Measurements from ENCODE around the gene ALCAM.
"Not testable (repeated sequence)": the region's sequence is repeated elsewhere in the genome, so short reads cannot be mapped to it uniquely, and the experiment has no call there.

The ALCAM gene

DNA sequence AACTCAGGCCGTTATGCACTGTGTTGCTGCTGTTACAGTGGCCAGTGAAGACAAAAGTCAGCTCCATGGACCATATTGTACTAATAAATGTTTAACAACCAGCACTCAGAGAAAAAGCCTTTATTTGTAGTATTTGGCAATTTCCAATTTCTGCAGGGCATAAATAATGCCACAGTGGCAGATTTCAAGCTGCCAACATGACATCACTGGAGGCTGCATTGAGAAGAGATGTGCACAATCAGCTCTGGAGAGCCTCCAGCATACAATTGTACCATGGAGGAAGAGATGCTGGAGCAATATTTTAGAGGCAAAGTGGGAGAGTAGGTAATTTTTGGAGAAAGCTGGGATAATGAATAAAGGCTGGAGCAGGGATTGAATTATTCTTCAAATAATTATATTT, 9.7 kb upstream of the ALCAM start:
- DNase-seq, result no peak

DNA sequence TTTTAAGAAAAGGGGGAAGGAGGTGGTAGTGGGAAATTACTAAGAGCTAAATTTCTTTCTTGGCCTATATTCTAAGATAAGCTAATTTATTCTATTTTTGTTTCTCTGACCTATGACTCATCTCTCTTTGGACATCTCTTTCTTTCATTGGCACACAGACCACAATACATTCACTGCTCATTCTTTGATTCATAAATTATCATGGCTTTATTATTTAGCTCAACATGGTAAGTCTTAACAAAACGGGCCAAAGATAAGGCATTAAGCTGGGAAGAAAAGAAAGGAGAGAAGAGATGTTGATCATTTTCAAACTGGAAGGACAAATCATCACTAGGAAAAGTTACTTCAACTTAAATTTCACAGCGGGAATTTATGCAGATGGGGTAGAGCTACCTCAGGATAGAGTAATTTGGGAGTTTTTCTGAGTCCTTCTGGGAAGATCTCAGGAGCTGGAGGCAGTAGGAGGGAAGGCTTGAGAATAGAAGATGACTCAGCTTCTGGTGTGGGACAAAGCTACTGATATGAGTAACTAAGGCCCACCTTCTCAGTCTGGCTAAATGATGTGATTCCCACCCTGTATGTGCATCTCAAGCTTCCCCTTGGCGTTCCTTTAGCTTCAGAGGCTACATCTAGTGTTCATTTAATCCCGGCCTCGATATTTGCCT, 7.5 kb upstream of the ALCAM start:
- DNase-seq, result peak; percentile 74

DNA sequence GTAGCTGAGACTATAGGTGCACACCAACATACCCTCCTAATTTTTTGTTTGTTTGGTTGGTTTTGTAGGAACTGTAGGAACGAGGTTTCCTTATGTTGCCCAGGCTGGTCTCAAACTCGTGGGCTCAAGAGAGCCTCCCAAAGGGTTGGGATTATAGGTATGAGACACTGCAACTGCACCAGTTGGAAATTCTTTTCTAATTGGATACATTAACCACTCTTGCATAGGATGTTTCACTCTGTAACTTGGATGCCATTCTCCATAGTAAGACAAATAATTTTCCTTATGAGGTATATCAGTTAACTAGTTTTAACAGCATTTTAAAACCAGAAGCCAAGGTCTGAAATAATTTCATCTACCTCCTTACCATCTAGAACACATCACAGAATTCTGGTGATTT, 6.7 kb upstream of the ALCAM start:
- no peak for DNase-seq

GRCh38 chr3:105362021-105362665, 4.6 kb upstream of the ALCAM start:
- peak; percentile 51 for DNase-seq

GRCh38 chr3:105364128-105364527, 2.6 kb upstream of the ALCAM start:
- DNase-seq, result peak; percentile 61

- DNase-seq, result no peak
These were observed 1.7 kb upstream of the ALCAM start for GRCh38 chr3:105365081-105365390.

- peak; percentile 69 for DNase-seq
These were observed 1.1 kb upstream of the ALCAM start for GRCh38 chr3:105365391-105366325.

DNA sequence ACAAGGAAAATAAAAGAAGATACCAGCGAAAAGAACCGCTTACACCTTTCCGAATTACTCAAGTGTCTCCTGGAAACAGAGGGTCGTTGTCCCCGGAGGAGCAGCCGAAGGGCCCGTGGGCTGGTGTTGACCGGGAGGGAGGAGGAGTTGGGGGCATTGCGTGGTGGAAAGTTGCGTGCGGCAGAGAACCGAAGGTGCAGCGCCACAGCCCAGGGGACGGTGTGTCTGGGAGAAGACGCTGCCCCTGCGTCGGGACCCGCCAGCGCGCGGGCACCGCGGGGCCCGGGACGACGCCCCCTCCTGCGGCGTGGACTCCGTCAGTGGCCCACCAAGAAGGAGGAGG, 325 bp downstream of the ALCAM start:
- no peak for DNase-seq

GRCh38 chr3:105367406-105368213, 901 bp downstream of the ALCAM start:
- peak; percentile 98 for DNase-seq

GRCh38 chr3:105368566-105369499, 2.1 kb downstream of the ALCAM start:
- DNase-seq, result peak; percentile 84

DNA sequence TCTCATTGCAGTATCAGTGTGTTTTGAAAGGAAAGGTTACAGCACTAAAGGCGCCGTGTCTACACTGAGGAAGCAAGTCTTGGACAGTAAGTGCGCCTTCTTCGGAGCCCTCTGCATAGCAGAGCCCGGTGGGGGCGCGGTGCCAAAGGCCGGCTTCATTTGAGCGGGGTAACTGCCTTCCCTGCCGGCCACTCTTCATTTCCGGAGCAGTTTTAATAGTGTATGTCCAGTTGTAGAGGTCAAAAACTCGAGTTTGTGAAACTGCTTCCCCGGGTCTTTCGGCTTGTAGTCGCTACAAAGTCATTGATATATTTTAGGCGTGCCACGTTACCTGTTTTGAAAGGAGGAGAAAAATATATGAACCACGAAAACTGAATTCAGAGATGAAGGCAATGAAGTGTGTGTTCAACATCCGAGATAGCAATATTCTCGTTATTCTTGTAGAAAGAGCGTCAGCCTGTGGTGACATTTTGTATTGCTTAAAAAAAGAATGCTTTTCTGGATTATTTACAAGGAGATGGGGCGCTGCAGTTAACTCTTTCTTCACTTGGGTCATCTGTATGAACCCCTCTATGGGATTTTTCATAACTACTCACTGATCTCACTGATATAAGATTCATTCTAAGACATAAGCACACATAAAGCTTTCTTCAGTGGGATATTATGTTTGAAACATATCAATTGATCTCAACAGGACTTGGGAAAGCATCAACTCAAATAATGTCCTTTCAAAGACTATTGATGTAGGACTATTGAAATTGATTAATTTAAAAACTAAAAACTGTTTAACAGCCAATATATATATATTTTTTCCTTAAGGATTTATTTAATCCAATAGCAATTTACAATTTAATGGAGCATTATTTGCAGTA, 3.0 kb downstream of the ALCAM start:
- peak; percentile 71 for DNase-seq

GRCh38 chr3:105373383-105373782, 6.7 kb downstream of the ALCAM start:
- no peak for DNase-seq

DNA sequence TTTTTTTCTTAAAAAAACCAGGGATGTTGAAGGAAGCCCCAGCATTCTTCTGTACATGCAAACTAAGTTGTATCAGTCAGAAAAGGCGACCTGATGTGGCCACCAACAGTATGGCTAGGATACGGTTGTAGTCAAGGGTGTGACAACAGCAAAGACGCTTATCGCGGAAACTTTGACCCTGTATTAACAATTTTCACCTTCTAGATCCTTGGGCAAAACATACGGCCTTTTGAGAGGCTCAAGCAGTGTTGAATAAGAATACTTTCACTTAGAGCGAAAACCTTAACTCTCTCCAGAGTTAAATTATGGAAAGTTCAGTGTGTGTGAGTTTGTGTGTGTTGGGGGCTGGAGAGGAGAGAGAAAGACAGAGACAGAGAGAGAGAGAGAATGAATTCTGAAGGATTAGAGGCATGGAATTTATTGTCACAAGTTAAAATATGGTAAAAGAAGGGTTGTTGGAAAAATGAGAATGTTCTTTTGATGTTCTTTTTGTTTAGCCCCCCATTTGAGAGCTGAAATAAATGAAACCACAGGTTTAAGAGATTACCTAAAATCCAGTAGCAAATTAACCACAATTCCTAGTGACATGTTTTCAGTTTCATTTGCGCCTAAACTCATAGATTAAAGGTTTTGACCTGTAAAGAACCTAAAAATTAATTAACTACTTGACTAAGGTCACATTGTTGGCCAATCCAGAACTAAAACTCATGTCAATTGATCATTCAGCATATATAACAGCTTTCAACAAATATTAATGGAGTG, 9.2 kb downstream of the ALCAM start:
- no peak for DNase-seq

GRCh38 chr3:105377716-105378115, 11.0 kb downstream of the ALCAM start:
- no peak for DNase-seq

- no peak for DNase-seq
These were observed 18.5 kb downstream of the ALCAM start for GRCh38 chr3:105385179-105385578.

GRCh38 chr3:105385819-105386508, 19.3 kb downstream of the ALCAM start:
- DNase-seq, result peak; percentile 25

DNA sequence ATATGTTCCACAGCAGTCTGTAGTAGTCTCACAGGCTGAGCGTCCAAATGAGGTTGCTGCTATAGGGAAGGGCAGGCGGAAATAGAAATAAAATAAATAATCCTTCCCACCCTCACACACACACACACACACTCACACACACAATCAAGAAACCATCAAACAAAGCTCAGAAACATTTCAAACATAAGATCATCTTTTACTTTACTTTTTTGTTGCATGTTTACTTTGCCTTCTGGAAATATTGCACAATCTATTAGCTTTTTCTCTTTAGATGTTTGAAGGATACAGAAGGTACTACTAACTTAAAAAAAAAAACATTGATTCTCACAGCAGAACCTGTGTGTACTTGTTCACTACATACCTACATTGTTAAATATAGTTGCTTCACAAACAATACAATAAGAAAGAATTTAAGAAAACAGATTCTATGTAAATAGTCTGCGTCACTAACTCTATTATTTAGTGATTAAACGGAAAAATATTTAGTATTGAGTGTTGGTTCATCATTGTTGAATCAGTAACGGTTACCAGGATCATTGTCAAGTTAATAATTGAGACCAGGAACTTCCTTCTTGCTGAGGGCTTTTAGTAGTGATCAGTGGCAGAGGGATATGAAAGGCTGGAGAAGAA, 20.5 kb downstream of the ALCAM start:
- no peak for DNase-seq

- peak; percentile 34 for DNase-seq
These were observed 21.5 kb downstream of the ALCAM start for GRCh38 chr3:105388176-105388575.

GRCh38 chr3:105389759-105390158, 23.1 kb downstream of the ALCAM start:
- DNase-seq, result not testable (repeated sequence)

Data from suppressor macrophage treated with lipopolysaccharide for 4 hours (primary cell).